GM18858 (cell line): ENCODE results near the gene RBM42.

Experiments
- ATAC-seq: cut with Tn5 transposase; IDR thresholded peaks from one replicate; pipeline ENCODE4 v1.9.1; 2021; ENCODE audit not compliant: unreplicated experiment

Gene RBM42

DNA sequence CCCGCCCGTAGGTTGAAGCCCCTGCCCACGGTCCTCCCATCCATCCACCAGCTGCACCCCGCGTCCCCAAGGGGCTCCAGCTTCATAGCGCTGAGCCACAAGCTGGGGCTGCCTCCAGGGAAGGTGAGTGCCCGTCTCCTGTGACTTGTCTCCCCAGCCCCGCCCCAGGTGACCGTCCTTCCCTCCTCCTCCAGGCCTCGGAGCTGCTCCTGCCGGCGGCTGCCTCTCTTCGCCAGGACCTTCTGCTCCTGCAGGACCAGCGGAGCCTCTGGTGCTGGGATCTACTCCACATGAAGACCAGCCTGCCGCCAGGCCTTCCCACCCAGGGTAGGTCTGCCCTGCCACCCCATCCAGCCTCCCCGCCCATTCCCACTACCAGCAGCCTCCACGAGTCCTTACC is 8.8 kb upstream of the RBM42 start:
- ATAC-seq, result no peak

DNA sequence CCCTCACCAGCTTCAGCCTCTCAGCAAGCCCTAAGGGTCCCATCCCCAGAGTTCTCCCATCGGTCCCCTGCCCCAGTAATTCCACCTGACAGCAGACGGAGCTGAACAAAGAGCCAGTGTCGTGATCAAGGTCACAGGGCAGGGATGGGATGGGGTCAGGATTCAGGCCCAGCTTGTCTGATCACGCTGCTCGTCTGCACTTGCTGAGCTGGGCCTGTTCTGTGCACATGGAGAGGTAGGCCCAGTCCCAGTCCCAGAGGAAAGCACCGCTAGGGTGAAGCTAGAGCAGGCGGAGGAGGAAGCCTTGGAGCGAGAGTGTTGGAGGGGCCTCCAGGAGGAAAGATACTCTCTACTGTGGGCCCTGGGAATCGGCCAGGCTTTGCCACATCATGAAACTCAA is 7.1 kb upstream of the RBM42 start:
- no peak for ATAC-seq

DNA sequence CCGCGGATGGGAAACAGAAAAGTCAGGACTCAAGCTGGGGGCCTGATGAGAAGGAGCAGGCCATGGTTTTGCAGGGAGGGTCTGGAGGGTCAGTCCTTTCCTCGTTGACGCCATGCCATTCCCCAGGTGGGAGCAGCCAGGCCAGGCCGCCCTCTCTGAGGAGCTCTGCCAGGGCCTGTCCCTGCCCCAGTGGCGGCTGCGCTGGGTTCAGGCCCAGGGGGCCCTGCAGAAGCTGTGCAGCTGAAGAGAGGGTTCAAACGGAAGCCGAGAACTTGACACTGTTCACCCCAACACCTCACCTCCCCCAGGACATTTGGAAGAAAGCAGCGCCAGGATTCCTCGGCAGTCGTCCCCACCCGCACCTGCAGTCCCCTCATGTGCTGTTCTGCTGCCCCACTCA is 6.1 kb upstream of the RBM42 start:
- ATAC-seq, result no peak

DNA sequence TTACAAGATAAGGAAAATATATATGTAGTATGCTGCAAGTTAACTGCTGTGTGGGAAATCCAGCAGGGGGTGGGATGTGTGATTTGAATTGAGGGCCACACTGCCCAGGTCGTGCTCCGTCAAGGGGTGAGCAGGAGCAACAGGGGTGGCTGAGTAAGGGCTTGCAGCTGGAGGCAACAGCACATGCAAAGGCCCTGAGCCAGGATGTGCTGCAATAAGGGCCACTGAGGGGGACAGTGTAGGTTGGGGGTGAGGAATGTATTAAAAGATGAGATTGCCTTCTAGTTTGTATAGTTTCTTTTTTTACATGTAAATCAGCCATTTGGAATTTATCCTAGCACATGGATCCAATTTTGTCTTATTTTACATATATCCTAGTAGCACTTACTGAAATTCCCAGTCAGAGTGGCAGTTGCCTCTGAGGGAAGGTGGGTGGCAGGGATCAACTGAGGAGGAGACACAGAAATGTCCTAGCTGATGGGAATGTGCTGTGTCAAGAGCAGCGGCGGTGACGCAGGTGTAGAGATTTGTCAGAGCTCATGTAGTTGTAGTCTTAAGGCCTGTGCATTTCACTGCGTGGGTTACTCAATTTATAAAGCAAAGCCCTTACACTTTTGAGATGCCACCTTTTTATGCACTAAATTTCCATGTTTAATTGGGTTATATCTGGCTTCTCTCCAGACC is 5.4 kb upstream of the RBM42 start:
- no peak for ATAC-seq

DNA sequence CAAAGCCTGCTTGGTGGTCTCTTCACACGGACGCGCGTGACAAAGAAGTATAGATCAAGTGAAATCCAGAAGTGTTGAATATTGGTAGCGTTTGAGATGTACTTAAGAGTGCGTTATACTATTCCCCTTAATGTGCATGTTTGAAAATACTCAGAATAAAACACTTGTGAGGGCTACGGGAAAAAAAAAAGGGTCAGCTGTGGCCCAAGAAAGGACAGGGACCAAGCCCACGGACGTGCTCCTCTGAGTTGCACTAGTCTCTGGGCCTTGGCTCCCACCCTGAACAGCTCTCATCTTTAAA is 622 bp upstream of the RBM42 start:
- ATAC-seq, result no peak

DNA sequence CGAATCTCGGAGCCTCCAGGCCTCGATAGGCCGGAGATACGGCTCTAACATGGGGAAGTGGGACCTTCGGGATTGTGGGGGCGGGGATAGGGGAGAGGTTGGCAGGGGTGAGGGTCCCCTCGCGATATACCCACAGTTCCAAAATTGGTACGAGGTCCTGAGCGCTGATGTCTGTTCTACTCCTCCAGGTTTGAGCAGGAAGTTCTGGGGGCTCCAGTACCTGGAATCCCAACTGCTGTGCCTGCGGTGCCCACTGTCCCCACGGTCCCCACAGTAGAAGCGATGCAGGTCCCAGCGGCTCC is 447 bp downstream of the RBM42 start:
- no peak for ATAC-seq

DNA sequence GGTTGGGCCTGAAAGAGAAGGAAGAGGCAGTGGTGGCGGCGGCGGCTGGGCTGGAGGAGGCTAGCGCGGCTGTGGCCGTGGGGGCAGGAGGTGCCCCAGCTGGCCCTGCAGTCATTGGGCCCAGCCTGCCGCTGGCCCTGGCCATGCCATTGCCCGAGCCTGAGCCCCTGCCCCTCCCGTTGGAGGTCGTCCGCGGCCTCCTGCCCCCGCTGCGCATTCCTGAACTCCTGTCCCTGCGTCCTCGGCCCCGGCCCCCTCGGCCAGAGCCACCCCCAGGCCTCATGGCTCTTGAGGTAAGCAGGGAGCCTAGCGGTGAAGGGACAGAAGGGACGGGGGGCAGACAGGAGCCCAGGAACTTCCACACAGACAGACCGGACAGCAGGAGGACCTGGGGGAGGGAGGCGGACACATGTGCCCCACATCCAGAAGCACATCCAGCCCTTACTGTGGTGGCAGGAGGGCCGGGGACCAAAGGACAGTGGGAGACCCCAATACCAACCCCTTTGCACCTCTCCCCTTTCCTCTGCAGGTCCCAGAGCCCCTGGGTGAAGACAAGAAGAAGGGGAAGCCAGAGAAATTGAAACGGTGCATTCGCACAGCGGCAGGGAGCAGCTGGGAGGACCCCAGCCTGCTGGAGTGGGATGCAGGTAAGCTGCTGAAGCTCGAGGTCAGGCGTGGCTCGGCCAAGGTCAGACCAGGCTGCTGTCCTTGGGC is 5.0 kb downstream of the RBM42 start:
- ATAC-seq, result no peak

DNA sequence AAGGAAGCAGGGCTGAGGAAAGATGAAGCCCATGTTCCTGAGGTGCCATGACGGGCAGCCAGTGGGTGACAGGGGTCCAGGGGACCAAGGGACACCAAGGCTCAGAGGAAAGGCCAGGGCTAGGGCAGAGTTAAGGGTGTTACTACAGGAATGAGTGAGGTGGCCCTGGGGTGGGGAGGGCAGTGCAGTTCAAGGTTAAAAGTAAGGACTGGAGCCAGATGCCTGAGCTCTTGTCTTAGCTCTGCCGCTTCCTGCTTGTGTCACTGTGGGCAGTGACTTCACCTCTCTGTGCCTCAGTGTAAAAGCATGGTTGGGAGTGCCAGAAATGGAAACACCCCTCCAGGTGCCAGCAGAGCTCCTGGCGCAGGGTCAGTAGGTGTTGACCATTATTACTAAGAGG is 7.8 kb downstream of the RBM42 start:
- no peak for ATAC-seq

DNA sequence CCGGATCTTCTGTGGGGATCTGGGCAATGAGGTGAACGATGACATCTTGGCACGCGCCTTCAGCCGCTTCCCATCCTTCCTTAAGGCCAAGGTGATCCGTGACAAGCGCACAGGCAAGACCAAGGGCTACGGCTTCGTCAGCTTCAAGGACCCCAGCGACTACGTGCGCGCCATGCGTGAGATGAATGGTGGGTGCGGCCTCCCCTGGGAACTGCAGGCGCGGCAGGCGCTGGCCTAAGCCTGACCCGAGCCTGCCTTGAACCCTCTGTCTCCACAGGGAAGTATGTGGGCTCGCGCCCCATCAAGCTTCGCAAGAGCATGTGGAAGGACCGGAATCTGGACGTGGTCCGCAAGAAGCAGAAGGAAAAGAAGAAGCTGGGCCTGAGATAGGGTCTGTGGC is 8.3 kb downstream of the RBM42 start:
- ATAC-seq, result no peak

DNA sequence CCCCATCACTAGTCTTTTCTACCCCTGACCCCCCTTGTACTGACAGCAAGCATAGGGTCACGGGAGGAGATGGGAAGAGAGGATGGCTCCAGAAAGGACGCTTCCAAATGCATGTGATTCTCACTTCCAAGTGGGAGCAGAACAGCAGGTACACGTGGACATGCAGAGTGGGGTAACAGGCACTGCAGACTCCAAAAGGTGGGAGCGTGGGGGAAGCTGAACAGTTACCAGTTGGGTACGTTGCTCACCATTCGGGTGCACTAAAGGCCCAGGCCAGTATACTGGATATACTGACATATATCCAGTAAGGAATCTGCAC is 10.4 kb downstream of the RBM42 start:
- ATAC-seq, result no peak

DNA sequence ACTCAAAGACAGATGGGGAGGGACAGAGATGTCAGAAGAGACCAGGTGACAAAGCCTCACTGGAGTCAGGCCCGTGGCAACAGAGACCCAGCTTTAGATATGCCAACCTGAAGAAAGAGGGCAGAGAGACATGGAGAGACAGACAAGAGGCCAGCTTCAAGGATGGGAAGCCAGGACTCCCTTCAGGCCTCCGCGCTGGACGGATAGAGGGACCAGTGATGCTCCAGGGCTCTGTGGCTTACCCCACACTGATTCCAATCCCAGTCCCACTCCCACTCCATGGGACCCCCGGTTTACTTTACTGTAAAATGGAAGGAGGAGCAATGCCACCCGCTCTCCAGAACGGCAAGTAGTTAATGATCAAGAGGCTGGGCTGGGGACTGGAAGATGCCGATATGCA is 11.0 kb downstream of the RBM42 start:
- no peak for ATAC-seq

DNA sequence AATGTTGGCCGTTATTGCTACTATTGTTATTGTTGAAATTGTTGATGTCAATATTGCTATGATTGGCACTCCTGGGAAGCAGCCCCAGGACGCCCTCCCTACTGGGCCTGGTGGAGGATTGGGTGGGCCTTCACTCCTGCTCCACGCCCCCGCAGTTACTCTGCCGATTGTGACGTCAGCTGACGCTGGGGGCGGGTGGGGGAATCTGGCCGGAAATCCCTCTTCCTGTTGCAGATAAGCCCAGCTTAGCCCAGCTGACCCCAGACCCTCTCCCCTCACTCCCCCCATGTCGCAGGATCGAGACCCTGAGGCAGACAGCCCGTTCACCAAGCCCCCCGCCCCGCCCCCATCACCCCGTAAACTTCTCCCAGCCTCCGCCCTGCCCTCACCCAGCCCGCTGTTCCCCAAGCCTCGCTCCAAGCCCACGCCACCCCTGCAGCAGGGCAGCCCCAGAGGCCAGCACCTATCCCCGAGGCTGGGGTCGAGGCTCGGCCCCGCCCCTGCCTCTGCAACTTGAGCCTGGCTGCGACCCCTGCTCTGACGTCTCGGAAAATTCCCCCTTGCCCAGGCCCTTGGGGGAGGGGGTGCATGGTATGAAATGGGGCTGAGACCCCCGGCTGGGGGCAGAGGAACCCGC is 12.8 kb downstream of the RBM42 start, which contains the start of gene ETV2:
ETV2 (plus strand) TSS at position 231 of the 637 bp plus-strand sequence. CDS start 716 bp downstream, outside the sequence.
- ATAC-seq, result no peak

DNA sequence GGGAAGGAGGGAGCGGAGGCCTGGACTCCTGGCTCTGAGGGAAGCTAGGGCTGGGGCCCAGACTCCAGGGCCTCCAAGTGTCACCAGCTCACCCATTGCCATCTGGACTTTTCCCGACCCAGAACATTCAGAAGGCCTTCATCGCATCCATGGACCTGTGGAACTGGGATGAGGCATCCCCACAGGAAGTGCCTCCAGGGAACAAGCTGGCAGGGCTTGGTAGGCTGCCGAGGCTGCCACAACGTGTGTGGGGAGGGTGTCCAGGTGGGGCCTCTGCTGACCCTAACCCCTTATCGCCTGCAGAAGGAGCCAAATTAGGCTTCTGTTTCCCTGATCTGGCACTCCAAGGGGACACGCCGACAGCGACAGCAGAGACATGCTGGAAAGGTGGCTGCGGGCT is 13.5 kb downstream of the RBM42 start:
- no peak for ATAC-seq

DNA sequence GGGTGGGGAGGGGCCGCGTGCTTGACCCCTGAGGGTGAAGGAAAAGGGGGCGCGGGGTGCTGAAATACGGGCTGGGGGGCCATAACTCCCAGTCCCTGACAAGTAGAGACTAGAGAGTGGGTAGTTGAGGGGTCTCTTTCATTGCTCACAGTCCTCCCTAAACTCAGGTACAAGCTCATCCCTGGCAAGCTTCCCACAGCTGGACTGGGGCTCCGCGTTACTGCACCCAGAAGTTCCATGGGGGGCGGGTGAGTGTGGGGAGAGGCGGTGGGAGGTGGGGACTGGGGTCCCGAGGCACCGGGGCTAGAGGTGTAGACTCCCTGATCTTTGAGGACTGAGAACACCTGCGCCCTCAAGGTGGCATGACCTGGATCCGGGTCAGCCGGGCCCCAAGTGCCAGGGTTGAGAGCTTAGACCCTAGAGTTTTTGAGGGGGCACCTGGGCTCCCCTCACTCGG is 14.0 kb downstream of the RBM42 start:
- no peak for ATAC-seq

DNA sequence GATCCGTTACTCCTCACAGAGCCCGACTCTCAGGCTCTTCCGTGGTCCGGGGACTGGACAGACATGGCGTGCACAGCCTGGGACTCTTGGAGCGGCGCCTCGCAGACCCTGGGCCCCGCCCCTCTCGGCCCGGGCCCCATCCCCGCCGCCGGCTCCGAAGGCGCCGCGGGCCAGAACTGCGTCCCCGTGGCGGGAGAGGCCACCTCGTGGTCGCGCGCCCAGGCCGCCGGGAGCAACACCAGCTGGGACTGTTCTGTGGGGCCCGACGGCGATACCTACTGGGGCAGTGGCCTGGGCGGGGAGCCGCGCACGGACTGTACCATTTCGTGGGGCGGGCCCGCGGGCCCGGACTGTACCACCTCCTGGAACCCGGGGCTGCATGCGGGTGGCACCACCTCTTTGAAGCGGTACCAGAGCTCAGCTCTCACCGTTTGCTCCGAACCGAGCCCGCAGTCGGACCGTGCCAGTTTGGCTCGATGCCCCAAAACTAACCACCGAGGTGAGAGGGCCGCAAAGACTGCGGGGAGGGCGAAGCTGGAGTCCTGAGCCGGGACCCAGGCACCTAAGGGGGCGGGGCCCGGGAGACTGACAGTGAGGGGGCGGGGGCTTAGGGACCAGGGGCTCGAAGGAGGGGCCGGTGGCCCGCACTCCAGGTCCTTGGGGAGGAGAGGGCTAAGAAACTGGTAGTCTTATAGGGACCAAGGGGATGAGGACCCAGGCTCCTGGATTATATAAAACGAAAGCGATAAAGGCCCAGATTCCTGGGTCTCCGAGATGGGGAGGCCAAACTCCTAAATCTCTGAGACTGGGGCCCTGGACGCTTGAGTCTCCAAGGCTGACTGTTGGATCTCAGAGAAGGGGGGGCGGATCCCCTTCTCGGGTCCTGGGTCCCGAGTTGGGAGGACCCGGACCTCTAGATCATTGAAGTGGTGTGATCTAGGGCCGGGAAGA is 14.7 kb downstream of the RBM42 start:
- ATAC-seq, result no peak

DNA sequence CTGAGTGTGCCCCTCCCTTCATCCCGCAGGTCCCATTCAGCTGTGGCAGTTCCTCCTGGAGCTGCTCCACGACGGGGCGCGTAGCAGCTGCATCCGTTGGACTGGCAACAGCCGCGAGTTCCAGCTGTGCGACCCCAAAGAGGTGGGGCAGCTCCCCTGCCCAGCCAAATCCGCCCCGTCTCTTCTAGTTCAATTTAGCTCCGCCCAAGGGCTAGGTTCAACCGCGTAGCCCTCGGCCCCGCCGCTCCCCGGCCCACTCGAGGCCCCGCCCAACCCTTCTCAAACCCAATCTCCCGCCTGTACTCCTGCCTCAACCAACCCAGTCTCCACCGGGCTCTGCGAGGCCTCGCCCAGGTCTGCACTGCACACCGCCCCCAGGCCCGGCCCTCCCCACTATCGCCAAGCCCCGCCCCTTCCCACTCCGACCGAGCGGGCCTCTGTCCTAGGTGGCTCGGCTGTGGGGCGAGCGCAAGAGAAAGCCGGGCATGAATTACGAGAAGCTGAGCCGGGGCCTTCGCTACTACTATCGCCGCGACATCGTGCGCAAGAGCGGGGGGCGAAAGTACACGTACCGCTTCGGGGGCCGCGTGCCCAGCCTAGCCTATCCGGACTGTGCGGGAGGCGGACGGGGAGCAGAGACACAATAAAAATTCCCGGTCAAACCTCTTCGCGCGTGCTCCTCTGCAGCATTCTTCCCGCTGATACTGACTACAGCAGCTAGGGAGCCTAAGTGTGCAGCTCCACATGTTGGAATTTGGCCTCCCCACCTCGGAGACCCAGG is 15.6 kb downstream of the RBM42 start:
- peak; percentile 47 for ATAC-seq

DNA sequence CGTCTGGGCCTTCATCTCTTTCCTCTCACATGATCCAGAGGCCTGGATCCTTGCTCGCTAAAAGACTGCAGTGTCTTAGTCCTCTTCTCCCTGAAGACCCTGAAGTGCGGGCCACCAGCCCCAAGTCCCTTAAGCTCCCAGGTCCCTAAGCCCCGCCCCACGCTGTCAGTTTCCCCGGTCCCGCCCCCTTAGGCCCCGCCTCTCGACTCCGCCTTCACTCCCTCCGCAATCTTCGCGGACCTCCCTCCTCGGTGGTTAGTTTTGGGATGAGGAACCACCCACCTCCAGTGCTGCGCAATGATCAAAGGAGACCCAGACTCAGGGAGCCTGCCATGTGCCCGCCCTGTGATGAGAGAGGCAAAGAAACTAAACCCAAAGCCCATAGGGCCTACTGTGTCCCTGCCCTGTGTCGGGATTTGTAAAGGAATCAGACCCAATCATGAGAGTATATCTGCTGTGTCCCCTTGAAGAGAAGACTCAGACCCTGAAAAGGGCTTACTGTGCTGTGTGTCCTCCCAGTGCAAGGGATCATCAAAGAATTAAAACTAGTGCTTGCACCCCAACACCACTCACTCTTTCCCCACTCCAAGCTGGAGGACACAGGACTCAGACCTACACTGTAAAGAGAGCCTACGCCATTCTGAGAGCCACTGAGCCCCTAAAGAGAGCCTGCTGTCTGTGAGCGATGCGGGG is 16.3 kb downstream of the RBM42 start:
- no peak for ATAC-seq

DNA sequence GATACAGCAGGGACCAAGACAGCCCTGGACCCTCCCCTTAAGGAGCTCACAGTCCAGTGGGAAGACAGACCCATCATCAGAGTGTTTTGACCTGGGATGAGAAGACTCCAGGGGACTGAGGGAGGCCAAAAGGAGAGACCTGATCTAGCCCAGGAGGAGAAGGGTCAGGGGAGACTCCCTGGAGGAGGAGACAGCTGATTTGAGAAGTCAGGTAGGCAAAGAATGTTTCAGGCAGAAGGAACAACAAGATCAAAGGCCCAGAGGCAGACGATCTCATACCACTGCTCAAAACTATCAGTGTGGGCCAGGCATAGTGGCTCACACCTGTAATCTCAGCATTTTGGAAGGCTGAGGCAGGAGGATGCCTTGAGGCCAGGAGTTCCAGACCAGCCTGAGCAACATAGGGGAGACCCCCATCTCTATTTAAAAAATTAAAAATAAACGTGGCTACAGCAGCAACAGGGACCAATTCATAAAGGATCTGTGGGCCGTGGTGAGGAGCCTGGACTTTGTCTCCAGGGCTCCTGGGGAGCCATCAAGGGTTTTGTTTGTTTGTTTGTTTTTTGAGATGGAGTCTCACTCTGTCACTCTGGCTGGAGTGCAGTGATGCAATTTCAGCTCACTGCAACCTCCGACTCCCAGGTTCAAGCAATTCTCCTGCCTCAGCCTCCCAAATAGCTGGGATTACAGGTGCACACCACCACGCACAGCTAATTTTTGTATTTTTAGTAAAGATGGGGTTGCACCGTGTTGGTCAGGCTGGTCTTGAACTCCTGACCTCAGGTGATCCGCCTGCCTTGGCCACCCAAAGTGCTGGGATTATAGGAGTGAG is 17.1 kb downstream of the RBM42 start:
- ATAC-seq, result no peak
